NCI-H2171 (cell line): Measurements from ENCODE around the gene RNU1-2.
"Not testable (repeated sequence)": the region's sequence is repeated elsewhere in the genome, so short reads cannot be mapped to it uniquely, and the experiment has no call there.

ENCODE experiments used
- DNase-seq: peaks from one replicate; lab custom pipeline; 2025; lab: John Stamatoyannopoulos, UW

RNU1-2 gene

GRCh38 chr1:16911851-16912721 lies 16.3 kb downstream of the RNU1-2 start:
- not testable (repeated sequence) for DNase-seq

GRCh38 chr1:16912742-16913141 lies 17.0 kb downstream of the RNU1-2 start:
- DNase-seq, result not testable (repeated sequence)

GRCh38 chr1:16913181-16913832 lies 17.5 kb downstream of the RNU1-2 start:
- DNase-seq, result no peak

- peak; percentile 100 for DNase-seq
Observed at GRCh38 chr1:16913833-16914662, 18.3 kb downstream of the RNU1-2 start.

- peak; percentile 14 for DNase-seq
Observed at GRCh38 chr1:16914928-16915626, 19.3 kb downstream of the RNU1-2 start.

GRCh38 chr1:16915627-16915973 lies 19.8 kb downstream of the RNU1-2 start:
- no peak for DNase-seq

GRCh38 chr1:16916036-16916880 lies 20.5 kb downstream of the RNU1-2 start:
- DNase-seq, result not testable (repeated sequence)

GRCh38 chr1:16918371-16918770 lies 22.6 kb downstream of the RNU1-2 start:
- no peak for DNase-seq

- not testable (repeated sequence) for DNase-seq
Observed at GRCh38 chr1:16918936-16919665, 23.3 kb downstream of the RNU1-2 start.

- no peak for DNase-seq
Observed at GRCh38 chr1:16920951-16921350, 25.2 kb downstream of the RNU1-2 start.

- DNase-seq, result peak; percentile 32
Observed at GRCh38 chr1:16921391-16922185, 25.8 kb downstream of the RNU1-2 start, which contains the start of gene CROCC. Gene CROCC (plus strand): TSS chr1:16921931. CDS start chr1:16922019, 88 bp downstream.

- DNase-seq, result no peak
Observed at GRCh38 chr1:16922466-16922865, 26.7 kb downstream of the RNU1-2 start.

- no peak for DNase-seq
Observed at GRCh38 chr1:16922885-16923431, 27.2 kb downstream of the RNU1-2 start.

- DNase-seq, result no peak
Observed at GRCh38 chr1:16924216-16924918, 28.6 kb downstream of the RNU1-2 start.

GRCh38 chr1:16924919-16925477 lies 29.2 kb downstream of the RNU1-2 start:
- DNase-seq, result no peak

GRCh38 chr1:16925635-16926490 lies 30.1 kb downstream of the RNU1-2 start:
- DNase-seq, result no peak

- no peak for DNase-seq
Observed at GRCh38 chr1:16926491-16927073, 30.8 kb downstream of the RNU1-2 start.
